ENCODE results near the gene ZIC4. TPM values are rescaled to one million over a fixed set of nuclear protein-coding genes. Genes with fewer than 3 reads are reported as not detected.

Gene ZIC4
- total and polyA plus RNA-seq, 3 donors from 2014 or later: 0.06 to 0.55 (median 0.31) TPM

- H3K27me3 ChIP-seq: no peaks in the 10 kb centered on the region
- H3K4me3 ChIP-seq: no peak overlapping the region
- TF ChIP-seq POLR2A (IDR thresholded peaks at IDR 0.05): no peak
- TF ChIP-seq, protein P1, sequence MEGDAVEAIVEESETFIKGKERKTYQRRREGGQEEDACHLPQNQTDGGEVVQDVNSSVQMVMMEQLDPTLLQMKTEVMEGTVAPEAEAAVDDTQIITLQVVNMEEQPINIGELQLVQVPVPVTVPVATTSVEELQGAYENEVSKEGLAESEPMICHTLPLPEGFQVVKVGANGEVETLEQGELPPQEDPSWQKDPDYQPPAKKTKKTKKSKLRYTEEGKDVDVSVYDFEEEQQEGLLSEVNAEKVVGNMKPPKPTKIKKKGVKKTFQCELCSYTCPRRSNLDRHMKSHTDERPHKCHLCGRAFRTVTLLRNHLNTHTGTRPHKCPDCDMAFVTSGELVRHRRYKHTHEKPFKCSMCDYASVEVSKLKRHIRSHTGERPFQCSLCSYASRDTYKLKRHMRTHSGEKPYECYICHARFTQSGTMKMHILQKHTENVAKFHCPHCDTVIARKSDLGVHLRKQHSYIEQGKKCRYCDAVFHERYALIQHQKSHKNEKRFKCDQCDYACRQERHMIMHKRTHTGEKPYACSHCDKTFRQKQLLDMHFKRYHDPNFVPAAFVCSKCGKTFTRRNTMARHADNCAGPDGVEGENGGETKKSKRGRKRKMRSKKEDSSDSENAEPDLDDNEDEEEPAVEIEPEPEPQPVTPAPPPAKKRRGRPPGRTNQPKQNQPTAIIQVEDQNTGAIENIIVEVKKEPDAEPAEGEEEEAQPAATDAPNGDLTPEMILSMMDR (IDR thresholded peaks at IDR 0.05): no peak
- 9 to 13% methylated on average over 32 of the region's 32 CpGs for WGBS, 2 donors
- no peak overlapping the region for H3K27ac ChIP-seq
- intact Hi-C loops (cut with DNase I; ENCODE audit: low total_unique reads): no loop called here
- DNase-seq: no peak
- peaks cover 7% of the 10 kb centered on the region for H3K4me1 ChIP-seq
- no peaks in the 10 kb centered on the region for H3K9me3 ChIP-seq
- no peaks in the 10 kb centered on the region for H3K36me3 ChIP-seq (ENCODE audit: low read depth, missing control alignments)
Observed at GRCh38 chr3:147412261-147412916, 6.0 kb upstream of the ZIC4 start.

DNA sequence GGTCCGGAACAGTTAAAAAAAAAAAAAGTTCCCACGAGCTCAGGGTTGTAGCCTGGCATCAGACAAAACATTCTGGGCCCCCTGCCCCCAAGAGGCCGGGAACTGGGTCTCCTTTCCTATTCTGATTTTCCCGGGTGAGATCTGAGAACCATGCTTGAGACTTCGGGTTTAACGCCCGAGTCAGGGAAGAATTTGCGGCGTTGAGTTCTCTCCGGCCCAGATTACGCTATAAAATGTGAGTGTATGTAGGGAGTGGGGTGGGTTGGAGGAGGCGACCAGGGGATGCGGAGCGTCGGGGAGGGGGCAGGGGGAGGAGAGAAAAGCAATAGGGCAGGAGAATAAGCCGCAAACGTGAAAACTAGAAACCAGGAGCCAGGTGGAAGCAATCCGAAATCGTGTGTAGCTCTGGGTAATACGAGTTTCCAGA is 5.5 kb upstream of the ZIC4 start:
- H3K4me3 ChIP-seq: no peak overlapping the region
- intact Hi-C loops (cut with DNase I; ENCODE audit: low total_unique reads): no loop called here
- no peaks in the 10 kb centered on the region for H3K36me3 ChIP-seq (ENCODE audit: low read depth, missing control alignments)
- TF ChIP-seq POLR2A (IDR thresholded peaks at IDR 0.05): no peak
- 13 to 15% methylated on average over 20 of the region's 20 CpGs for WGBS, 2 donors
- DNase-seq: no peak
- H3K9me3 ChIP-seq: no peaks in the 10 kb centered on the region
- no peak overlapping the region for H3K27ac ChIP-seq
- H3K4me1 ChIP-seq: peaks cover 7% of the 10 kb centered on the region
- no peaks in the 10 kb centered on the region for H3K27me3 ChIP-seq

- Histone ChIP-seq H3K27ac (no peak overlapping the region), H3K4me1 (peaks cover 7% of the 10 kb centered on the region), H3K36me3 (ENCODE audit: low read depth, missing control alignments) (no peaks in the 10 kb centered on the region), H3K4me3 (peak overlapping the region; percentile 3 to 21), H3K9me3 (no peaks in the 10 kb centered on the region), H3K27me3 (no peaks in the 10 kb centered on the region)
- TF ChIP-seq POLR2A (IDR thresholded peaks at IDR 0.05): no peak
- TF ChIP-seq, protein P1 (IDR thresholded peaks at IDR 0.05): no peak
- intact Hi-C loops (cut with DNase I; ENCODE audit: low total_unique reads): no loop called here
- 11 to 14% methylated on average over 14 of the region's 14 CpGs for WGBS, 2 donors
- DNase-seq: no peak
Observed at GRCh38 chr3:147411238-147411814, 5.0 kb upstream of the ZIC4 start.

DNA sequence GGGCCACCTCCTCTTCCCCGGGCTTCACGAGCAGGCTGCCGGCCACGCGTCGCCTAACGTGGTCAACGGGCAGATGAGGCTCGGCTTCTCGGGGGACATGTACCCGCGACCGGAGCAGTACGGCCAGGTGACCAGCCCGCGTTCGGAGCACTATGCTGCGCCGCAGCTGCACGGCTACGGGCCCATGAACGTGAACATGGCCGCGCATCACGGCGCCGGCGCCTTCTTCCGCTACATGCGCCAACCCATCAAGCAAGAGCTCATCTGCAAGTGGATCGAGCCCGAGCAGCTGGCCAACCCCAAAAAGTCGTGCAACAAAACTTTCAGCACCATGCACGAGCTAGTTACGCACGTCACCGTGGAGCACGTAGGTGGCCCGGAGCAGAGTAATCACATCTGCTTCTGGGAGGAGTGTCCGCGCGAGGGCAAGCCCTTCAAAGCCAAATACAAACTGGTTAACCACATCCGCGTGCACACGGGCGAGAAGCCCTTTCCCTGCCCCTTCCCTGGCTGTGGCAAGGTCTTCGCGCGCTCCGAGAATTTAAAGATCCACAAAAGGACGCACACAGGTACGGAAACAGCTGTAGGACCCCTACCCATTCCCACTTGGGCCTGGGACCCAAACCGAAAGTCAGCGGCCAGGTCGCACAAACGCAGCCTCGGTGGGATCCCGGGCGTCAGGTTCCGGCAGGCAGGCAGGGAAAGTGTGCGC is 4.3 kb upstream of the ZIC4 start:
- H3K27me3 ChIP-seq: no peaks in the 10 kb centered on the region
- 5 to 7% methylated on average over 29 to 41 of the region's 61 CpGs for WGBS, 2 donors
- H3K4me3 ChIP-seq: peak overlapping the region; percentile 3 to 21
- intact Hi-C loops (cut with DNase I; ENCODE audit: low total_unique reads): no loop called here
- peaks cover 7% of the 10 kb centered on the region for H3K4me1 ChIP-seq
- H3K9me3 ChIP-seq: no peaks in the 10 kb centered on the region
- no peak overlapping the region for H3K27ac ChIP-seq
- TF ChIP-seq, protein P1 (IDR thresholded peaks at IDR 0.05): no peak
- no peak for TF ChIP-seq POLR2A (IDR thresholded peaks at IDR 0.05)
- DNase-seq: peak; percentile 23
- H3K36me3 ChIP-seq (ENCODE audit: low read depth, missing control alignments): no peaks in the 10 kb centered on the region

DNA sequence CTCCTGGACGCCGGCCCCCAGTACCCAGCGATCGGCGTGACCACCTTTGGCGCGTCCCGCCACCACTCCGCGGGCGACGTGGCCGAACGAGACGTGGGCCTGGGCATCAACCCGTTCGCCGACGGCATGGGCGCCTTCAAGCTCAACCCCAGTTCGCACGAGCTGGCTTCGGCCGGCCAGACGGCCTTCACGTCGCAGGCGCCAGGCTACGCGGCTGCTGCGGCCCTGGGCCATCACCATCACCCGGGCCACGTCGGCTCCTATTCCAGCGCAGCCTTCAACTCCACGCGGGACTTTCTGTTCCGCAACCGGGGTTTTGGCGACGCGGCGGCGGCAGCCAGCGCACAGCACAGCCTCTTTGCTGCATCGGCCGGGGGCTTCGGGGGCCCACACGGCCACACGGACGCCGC is 3.8 kb upstream of the ZIC4 start:
- peaks cover 7% of the 10 kb centered on the region for H3K4me1 ChIP-seq
- 2% methylated on average over 26 of the region's 52 CpGs; no CpG with 5 or more reads in 1 of the 2 donors for WGBS, 2 donors
- TF ChIP-seq, protein P1 (IDR thresholded peaks at IDR 0.05): no peak
- no peak for TF ChIP-seq POLR2A (IDR thresholded peaks at IDR 0.05)
- no peaks in the 10 kb centered on the region for H3K36me3 ChIP-seq (ENCODE audit: low read depth, missing control alignments)
- intact Hi-C loops (cut with DNase I; ENCODE audit: low total_unique reads): no loop called here
- H3K27me3 ChIP-seq: no peaks in the 10 kb centered on the region
- no peak for DNase-seq
- no peak overlapping the region for H3K27ac ChIP-seq
- H3K4me3 ChIP-seq: peak overlapping the region; percentile 3 to 26
- H3K9me3 ChIP-seq: no peaks in the 10 kb centered on the region
